Stimulated activated CD4-positive, alpha-beta T cell treated with anti-CD3 and anti-CD28 coated beads, Interleukin-15, amount 100 ng/mL, for 48 hours (primary cell): ENCODE results near the gene POFUT1.
"Not testable (repeated sequence)": the region's sequence is repeated elsewhere in the genome, so short reads cannot be mapped to it uniquely, and the experiment has no call there.

Source experiments
- DNase-seq, 2 donors: peaks; one replicate each; pipeline ENCODE4 v3.0.0-alpha.2; 2020; ENCODE audit warnings: low read depth in 2 of 2

The POFUT1 gene

DNA sequence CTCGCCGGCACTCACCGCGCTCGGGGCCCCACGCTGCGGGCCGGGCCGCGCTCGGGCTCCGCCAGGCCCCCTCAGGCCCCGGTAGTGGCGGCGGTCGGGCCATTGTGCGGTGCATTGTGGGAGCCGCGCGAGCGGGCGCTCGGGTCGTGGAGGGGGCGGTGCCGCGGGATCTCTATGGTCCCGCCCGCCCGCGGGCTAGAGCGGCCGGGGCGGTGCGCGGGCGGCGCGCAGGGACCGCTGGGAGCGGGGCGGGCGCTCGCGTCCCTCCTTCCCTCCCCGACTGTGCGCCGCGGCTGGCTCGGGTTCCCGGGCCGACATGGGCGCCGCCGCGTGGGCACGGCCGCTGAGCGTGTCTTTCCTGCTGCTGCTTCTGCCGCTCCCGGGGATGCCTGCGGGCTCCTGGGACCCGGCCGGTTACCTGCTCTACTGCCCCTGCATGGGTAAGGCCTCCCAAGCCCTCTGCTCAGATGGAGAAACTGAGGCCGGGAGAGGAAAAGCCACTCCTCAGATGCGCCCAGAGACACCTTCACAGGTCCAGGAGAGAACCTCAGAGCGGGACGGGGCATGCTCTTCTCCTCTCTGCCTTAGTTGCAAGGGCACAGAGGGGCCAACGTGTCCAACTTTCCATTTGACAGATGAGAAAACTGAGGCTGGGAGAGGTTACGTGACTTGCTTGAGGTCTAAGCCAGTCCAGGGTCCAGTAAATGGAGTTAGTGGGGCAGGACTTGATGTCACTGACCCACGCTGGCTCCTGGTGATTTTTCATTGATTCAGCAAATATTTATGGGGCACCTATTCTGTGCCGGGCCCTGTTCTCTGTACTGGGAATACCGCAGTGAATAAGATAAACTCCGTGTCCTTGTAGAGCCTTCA is at the start of gene POFUT1, which contains the start of gene PLAGL2:
Gene POFUT1, plus strand, starts transcription at position 255 of the 873 bp plus-strand sequence. Its CDS starts 62 bp downstream, at position 317.
Gene PLAGL2, minus strand, starts transcription at position 118 of the 873 bp plus-strand sequence. CDS start 5,565 bp downstream, outside the sequence.
- DNase-seq = peak; percentile 81 to 88

DNA sequence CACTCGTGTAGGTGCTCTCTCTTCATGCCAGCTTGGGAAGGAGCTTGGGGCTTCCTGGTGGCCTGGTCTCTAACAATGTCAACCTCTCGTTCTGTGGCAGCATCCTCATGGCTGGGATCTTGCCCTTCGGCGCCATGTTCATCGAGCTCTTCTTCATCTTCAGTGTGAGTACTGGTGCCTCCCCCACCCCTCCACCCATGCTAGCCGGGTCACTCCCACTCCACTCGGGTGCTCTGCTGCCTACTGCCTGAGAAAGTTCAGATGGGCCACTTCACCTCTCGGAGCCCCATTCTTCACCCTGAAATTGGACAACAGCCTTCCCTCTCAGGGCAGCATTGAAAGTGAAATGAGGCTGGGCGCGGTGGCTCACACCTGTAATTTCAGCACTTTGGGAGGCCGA is 49.3 kb upstream of the POFUT1 start:
- no peak for DNase-seq

DNA sequence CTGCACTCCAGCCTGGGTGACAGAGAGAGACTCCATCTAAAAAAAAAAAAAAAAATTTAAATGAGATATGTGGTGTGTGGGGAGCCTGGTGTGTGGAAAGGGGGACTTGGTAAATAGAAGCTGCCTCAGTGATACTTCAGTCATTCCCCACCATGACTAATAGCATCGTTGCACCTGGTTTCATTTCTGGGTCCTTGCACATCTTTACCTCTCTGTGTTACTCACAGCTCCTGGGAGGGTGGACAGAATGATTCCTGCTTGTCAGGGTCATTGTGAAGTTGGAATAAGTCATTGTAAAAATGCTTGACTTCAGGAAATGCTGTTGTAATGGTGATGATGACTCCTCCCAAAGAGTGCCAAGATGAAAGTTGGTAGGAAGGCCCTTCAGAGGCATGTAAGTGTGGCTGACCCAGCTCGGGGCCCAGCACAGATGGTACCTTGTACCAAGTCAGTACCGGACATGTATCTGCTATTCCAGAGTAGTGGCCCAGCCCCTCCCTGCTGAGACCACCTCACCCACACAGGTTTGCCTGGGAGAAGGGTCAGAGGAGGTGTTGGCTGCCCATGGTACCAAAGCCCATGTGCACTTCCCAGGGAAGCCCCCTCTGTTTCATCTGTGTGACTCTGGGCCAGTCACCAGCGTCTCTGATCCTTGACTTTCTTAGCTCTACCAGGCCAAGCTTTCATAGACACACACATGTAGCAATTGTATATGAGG is 48.6 kb upstream of the POFUT1 start:
- DNase-seq = peak; percentile 4 to 5

DNA sequence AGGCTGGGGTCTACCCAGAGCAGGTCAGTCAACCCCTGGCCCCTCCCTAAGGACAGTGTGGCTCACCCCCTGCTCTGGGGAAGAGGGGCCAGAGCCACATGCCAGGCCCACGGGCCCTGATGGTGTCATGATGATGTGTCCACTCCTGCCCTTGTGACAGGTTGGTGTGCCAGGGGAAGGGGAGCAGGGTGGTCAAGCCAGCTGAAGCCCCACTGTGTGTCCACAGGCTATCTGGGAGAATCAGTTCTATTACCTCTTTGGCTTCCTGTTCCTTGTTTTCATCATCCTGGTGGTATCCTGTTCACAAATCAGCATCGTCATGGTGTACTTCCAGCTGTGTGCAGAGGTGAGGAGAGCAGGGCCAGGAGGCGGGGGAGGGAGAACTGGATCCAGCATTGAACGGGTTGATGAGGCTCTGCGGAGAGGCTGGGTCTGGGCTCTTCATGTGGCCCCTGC is 47.9 kb upstream of the POFUT1 start:
- DNase-seq = no peak

DNA sequence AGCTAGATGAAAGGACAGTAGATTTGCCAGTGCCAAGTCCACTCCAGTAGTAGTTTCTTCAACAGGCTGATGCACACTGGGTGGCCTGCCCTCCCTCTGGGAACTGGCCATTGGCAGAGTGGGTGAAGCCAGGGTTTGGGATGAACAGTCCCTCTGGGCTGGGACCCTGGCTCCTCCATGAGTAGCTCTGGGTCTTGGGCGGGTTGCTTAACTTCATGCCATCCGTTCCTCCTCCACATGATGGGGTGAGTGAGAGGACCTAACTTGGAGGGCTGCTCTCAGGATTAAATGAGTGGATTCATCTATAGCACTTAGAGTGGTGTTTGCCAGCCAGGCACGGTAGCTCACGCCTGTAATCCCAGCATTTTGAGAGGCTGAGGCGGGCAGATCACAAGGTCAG is 47.3 kb upstream of the POFUT1 start:
- DNase-seq = no peak

DNA sequence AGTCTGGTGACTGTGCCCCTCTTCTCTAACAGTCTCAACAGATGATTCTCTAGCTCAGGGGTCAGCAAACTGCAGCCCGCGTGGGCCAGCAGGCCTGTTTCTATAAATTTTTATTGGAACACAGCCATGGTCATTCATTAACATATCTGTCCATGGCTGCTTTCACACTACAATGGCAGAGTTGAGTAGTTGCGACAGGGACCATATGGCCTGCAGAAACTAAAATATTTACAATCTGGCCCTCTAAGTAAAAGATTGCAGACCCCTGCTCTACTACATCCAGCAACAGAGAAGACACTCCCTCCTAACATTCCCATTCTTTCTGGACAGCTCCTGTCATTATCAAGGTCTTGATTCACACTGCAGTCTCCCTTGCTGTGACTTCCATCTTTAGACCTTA is 45.3 kb upstream of the POFUT1 start:
- no peak for DNase-seq

DNA sequence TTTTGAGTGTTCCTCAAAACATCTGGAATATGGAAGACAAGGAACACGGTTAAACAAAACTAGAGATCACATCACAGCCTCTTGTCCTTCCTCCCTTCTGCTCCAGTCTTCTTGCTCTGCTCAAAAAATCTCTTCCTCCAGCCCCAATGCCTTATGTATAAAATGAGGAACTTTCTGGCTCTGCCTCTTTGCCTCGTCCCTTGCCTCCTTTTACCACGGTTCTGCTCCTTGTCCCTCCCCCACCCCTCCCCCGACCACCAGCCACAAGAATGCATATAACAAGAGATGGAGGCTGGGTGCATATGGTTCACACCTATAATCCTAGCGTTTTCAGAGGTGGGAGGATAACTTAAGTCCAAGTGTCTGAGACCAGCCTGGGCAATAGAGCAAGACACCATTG is 43.7 kb upstream of the POFUT1 start:
- DNase-seq = no peak

- DNase-seq = no peak
Measured at GRCh38 chr20:32164984-32165735, 42.5 kb upstream of the POFUT1 start.

DNA sequence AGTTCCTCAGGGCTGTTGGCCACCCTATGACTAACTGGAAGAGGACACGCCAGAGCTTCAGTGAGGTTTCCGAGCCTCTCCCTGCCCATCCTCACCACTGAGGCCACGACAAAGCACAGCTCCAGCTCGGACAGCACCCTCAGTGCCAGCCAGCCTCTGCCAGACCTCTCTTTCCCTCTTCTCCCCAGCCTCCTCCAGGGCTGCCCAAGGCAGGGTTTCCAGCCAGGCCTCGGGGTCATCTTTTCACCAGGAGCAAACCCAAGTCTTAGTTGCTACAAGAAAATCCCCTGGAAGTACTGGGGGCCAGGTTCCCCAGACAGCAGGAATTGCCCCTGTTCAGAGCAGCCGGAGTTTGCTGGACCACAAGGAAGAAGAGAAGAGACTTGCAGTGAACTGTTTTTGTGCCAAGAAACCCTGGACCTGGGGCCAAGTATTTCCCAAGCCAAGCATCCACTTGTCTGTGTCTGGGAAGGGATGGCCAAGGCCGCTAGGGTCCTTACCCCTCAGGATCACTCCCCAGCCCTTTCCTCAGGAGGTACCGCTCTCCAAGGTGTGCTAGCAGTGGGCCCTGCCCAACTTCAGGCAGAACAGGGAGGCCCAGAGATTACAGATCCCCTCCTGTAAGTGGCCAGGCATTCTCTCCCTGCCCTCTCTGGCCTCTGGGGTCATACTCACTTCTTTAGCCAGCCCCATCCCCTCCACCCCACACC is 41.7 kb upstream of the POFUT1 start:
- DNase-seq = no peak

DNA sequence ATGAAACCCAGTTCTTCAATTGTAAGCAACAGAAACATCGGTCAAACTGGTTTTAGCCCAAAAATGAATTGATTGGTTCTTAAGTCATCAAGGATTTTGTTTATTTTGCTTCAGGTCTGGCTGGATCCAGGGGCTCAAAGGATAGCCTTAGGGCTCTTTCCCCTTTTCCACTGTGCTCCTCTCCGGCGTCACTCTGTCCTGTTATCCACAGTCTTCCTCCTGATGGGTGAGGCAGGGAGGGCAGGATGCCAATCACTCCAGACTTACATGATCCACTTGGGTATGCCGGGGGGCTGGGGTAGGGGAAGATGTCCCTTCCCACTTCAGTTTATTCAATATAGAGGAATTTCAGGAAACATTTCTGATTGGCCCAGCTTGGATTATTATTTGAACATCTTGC is 40.1 kb upstream of the POFUT1 start:
- no peak for DNase-seq

- DNase-seq = no peak
Measured at GRCh38 chr20:32168184-32168910, 39.3 kb upstream of the POFUT1 start.

GRCh38 chr20:32177696-32178095 is 30.0 kb upstream of the POFUT1 start:
- DNase-seq = not testable (repeated sequence)

GRCh38 chr20:32179515-32179914 is 28.2 kb upstream of the POFUT1 start:
- no peak for DNase-seq

GRCh38 chr20:32179934-32180333 is 27.7 kb upstream of the POFUT1 start:
- DNase-seq = no peak

DNA sequence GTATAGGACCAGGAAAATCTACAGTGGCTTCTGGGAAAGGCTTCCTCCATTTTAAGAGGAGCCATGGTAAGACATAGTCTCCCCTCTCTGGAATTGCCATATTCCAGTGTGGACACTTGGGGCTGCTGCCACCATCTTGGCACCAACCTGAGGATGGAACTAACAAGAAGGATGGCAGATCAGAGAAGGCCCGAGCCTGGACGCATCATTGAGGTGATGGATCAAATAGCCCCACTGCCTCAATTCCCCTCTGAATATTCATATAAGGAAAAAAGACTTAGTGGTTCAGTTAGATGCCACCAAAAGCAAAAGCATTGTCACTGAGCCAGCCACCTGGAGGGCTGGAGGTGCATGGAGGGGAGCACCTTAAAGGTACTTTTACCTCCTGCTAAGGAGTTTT is 26.1 kb upstream of the POFUT1 start:
- no peak for DNase-seq

GRCh38 chr20:32183947-32184635 is 23.6 kb upstream of the POFUT1 start:
- DNase-seq = no peak

DNA sequence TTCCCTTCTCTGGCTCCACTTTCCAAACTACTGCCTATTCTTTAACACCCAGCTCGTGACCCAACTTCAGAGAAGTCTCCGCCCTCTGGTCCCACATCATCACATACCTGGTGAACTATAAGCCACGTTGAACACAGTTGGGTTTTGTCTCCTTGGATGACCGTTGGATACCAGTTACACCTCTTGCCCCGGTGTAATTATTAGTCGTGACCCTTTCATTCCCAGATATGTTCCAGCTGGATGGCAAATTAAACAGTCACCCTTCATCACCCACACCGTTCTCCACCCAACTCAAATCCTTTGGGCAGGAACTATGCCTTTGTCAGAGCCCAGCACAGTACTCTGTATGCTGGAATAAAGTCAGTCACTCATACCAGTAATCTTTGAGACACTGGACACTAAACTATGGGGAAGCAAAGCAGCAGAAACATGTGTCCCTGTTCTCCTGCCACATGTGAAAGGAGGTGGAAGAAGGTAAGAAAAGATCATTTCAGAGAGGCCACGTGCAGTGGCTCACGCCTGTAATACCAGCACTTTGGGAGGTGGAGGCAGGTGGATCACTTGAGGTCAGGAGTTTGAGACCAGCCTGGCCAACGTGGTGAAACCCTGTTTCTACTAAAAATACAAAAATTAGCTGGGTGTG is 22.6 kb upstream of the POFUT1 start:
- DNase-seq = no peak

DNA sequence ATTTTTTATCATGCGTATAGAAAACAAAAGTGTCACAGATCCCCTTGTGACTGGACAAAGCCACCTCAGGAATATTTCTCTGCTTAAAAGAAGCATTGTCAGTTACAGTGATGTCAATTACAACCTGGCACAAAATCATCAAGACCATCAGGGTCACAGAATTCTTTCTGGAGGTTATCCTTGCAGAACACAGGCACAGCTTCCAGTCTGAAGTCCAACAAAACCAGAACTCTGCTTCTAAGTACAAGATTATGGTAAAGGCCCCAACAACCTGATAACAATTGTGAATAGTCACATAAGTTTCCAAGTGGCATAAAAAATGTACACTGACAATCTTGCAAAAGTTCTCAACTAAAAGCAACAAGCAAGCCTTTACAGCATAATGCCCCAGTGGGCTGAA is 21.2 kb upstream of the POFUT1 start:
- no peak for DNase-seq

DNA sequence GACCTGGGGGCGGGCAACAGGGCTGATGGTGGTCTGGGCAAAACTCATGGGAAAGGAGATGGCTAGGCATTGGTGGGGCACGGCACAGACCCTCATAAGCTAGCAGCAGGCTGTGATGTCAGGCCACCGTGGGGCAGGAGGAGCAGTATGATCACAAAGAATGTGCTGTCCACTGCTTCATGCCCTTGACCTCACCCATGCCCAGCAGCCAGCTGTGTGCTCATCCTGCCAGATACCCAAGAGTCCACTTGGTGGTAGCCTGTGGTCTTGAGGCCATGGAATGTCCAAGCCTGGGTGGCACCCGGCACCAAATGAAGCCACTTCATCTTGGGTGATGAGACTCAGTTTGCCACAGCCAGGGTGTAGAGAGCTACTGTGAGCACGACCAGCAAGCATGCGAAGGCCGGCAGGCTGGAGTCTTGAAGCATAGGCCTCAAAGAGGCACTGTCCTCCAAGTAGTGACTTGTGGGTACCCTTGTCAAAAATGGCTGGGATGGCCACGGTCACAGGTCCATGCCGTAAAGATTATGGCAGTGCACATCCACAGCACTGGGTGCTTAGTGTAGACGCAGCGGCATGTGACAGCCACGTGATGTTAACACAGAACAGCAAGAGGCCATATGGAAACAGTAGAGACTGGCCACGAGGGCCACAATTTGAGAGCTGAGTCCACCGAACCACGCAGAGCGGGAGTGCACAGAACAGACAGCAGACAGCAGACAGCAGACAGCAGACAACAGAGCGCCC is 19.1 kb upstream of the POFUT1 start:
- DNase-seq = no peak
